Brain microvascular endothelial cell (primary cell): ENCODE results near the gene PKN3.

ENCODE experiments used
- DNase-seq: peaks from one replicate; pipeline ENCODE4 v3.0.0-alpha.2; 2020
- H3K27ac ChIP-seq: fragments of 250-450 bp; sonication (Bioruptor Pico); 2 replicates; pipeline ENCODE4 v1.5.1; 2020; ENCODE audit warnings: mild to moderate bottlenecking, moderate library complexity
- H3K27me3 ChIP-seq: fragments of 250-450 bp; sonication (Bioruptor Pico); replicated peaks from 2 replicates; pipeline ENCODE4 v1.5.1; 2020; ENCODE audit warnings: mild to moderate bottlenecking
- H3K36me3 ChIP-seq: fragments of 250-450 bp; sonication (Bioruptor Pico); replicated peaks from 2 replicates; pipeline ENCODE4 v1.5.1; 2020; ENCODE audit warnings: mild to moderate bottlenecking
- H3K4me3 ChIP-seq: 2 replicates; pipeline ENCODE4 v1.5.1; 2011; ENCODE audit warnings: low read depth, mild to moderate bottlenecking, control low read depth, low read length, moderate library complexity
- in situ Hi-C: cut with HindIII; loops from 2 replicates; pipeline ENCODE4 v1.10.0; 2017; ENCODE audit warnings: low sequenced_read_pairs, low pct_ligation_motif_present
- TF ChIP-seq, protein P1 (sequence below): IDR thresholded peaks from 2 replicates; pipeline ENCODE4 v1.5.1; 2011; ENCODE audit warnings: low read depth, mild to moderate bottlenecking, moderate library complexity, low read length, control low read depth, inconsistent platforms; ENCODE audit errors: missing control alignments

The PKN3 gene

DNA sequence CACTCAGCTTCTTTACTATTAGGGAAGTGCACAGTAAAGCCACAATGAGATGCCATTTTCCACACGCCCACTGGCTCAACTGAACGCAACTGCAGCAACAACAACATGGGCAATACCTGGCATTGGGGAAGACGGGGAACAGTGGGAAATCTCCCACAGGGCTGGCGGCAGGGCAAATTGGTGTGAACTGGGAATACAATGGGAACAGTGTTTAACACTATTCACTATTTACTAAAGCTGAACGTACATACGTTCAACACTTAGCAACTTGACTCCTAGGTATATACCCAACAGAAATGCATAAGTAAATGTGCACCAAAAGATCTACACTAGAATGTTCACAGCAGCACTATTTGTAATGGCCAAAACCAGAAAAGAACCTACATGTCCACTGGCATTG, 55.3 kb downstream of the PKN3 start:
- Histone ChIP-seq H3K27me3 (no peaks in the 10 kb centered on the region), H3K36me3 (peaks cover 2% of the 10 kb centered on the region), H3K27ac (no peak overlapping the region), H3K4me3 (no peak overlapping the region)
- TF ChIP-seq, protein P1, sequence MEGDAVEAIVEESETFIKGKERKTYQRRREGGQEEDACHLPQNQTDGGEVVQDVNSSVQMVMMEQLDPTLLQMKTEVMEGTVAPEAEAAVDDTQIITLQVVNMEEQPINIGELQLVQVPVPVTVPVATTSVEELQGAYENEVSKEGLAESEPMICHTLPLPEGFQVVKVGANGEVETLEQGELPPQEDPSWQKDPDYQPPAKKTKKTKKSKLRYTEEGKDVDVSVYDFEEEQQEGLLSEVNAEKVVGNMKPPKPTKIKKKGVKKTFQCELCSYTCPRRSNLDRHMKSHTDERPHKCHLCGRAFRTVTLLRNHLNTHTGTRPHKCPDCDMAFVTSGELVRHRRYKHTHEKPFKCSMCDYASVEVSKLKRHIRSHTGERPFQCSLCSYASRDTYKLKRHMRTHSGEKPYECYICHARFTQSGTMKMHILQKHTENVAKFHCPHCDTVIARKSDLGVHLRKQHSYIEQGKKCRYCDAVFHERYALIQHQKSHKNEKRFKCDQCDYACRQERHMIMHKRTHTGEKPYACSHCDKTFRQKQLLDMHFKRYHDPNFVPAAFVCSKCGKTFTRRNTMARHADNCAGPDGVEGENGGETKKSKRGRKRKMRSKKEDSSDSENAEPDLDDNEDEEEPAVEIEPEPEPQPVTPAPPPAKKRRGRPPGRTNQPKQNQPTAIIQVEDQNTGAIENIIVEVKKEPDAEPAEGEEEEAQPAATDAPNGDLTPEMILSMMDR = no peak
- no peak for DNase-seq
- in situ Hi-C loops = no loop called here

DNA sequence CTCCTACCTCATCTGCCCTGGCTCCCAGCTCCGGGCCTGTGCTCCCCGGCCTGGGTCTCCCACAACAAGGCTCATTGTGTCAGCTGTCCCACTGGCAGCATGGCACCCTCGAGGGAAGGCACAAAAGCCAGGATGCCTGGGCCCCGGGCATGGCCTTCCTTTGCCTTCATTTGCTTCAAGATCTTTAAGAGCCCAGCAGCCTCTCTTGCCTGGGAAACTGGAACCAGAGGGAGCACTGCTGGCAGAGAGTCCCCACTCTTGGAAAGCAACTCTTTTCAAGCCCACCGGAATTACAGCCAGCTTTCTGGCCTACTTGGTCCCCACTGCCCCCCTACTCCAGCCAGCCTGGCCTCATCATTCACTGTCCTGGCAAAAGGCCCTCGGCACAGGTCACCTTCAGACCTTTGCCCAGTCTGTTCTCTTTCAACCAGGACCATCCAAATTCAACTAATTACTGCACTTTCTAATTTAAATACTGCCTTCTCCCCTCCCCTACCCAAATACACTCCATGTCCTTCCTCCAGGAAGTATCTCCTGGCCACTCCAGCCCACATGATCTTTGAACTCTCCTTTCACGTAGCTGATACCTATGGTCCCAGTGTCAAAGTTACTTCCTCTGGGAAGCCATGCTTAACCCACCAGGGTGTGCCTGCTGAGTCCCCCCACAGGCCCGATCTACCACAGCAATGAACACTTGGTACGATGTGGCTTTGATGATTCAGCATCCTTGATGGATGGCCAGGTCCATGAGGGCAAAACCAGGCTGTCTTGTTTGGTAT, 60.6 kb downstream of the PKN3 start:
- TF ChIP-seq, protein P1 = no peak

DNA sequence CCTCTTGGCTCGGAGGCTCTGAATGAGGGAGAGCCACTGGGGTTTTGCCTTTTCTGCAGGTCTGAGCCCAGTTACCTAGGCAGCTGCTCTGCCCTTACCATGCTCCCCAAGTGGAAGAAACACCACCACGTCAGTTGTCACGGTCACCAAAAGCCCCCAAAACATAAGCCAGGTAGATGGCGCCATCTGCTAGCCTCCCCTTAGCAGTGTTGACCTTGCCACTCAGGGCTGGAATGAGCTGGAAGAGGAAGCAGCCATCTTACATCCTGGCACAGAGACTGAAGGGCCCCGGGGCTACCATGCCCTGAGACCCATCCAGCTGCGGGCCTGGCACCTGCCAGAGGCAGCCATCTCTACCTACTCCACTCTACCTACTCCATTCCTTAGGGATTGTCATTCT, 62.1 kb downstream of the PKN3 start:
- Histone ChIP-seq H3K4me3 (no peak overlapping the region), H3K27ac (no peak overlapping the region), H3K36me3 (no peaks in the 10 kb centered on the region), H3K27me3 (no peaks in the 10 kb centered on the region)
- TF ChIP-seq, protein P1 = no peak
- in situ Hi-C loops = no loop called here
- no peak for DNase-seq

More for the DNA sequence above, 60.6 kb downstream of the PKN3 start:
- Histone ChIP-seq H3K27me3 (no peaks in the 10 kb centered on the region), H3K27ac (no peak overlapping the region), H3K4me3 (no peak overlapping the region), H3K36me3 (no peaks in the 10 kb centered on the region)
- no peak for DNase-seq
- in situ Hi-C loops = no loop called here

DNA sequence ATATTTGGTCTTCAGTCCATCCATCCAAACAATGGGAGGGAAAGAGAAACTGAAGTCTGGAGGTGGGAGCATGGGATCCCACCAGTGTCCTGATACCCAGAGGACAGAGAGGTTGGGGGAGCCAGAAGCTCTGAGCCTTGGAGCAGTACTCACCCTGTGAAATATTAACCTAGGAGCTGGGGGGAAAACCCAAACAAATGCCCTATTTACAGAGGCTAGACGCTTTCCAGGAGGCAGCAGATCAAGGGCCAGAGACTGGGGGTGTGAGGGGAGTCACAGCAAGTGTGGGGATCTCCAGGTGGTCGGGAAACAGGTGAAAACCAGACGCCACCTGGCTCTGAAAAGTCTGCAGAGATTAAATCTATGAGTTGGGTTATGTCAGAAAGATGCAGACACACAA, 63.2 kb downstream of the PKN3 start:
- TF ChIP-seq, protein P1 = no peak
- Histone ChIP-seq H3K4me3 (no peak overlapping the region), H3K36me3 (no peaks in the 10 kb centered on the region), H3K27me3 (no peaks in the 10 kb centered on the region), H3K27ac (no peak overlapping the region)
- in situ Hi-C loops = no loop called here
- no peak for DNase-seq

DNA sequence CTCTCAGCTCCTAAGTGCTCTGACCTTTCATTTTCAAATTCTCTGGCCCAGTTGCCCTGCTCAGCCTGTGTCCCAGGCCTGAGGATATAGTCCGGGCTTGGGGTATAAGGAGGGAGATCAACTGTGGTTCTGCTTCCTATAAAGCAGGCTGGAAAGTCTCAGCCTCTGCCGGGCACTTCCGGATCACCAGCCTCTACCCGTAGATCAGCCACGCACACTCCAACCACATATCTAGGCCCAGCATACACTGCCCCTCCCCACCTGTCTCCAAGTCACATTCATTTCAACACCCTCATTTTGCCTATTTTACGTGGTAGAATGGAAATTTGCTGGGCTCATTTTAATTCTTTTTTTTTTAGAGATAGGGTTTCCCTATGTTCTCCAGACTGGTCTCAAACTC, 66.3 kb downstream of the PKN3 start:
- Histone ChIP-seq H3K36me3 (no peaks in the 10 kb centered on the region), H3K27me3 (no peaks in the 10 kb centered on the region), H3K4me3 (no peak overlapping the region), H3K27ac (no peak overlapping the region)
- in situ Hi-C loops = no loop called here
- TF ChIP-seq, protein P1 = no peak
- no peak for DNase-seq
